ENCODE measurements around the gene GRID2. TPM values are rescaled to one million over a fixed set of nuclear protein-coding genes. Genes with fewer than 3 reads are reported as not detected.

Gene GRID2
- total RNA-seq, 2 donors from 2014 or later, result 27.3 to 40.4 TPM

DNA sequence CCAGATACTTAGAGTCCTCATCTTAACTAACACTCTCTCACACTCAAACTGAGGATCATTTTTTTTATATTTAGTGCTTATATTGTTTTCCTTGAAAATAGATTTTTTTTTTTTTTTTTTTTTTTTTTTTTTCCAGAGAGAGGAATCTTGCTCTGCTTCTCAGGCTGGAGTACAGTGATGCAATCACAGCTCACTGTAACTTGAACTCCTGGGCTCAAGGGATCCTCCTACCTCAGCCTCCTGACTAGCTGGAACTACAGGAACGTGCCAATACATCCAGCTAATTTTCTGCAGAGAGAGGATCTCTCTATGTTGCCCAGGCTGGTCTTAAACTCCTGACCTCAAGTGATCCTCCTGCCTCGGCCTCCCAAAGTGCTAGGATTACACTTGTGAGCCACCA is 874.5 kb downstream of the GRID2 start:
- Mint-ChIP-seq H3K4me1 (no peaks in the 10 kb centered on the region), H3K27ac (no peak overlapping the region), H3K27me3 (ENCODE audit: insufficient read depth) (no peaks in the 10 kb centered on the region), H3K36me3 (ENCODE audit: low read depth) (no peaks in the 10 kb centered on the region), H3K9me3 (no peaks in the 10 kb centered on the region), H3K4me3 (no peak overlapping the region)
- 89 to 100% methylated on average over 2 of the region's 2 CpGs for WGBS, 2 experiments (ENCODE audit: insufficient coverage in 1 of 2, insufficient read length in 1 of 2)
- TF ChIP-seq, protein P1, sequence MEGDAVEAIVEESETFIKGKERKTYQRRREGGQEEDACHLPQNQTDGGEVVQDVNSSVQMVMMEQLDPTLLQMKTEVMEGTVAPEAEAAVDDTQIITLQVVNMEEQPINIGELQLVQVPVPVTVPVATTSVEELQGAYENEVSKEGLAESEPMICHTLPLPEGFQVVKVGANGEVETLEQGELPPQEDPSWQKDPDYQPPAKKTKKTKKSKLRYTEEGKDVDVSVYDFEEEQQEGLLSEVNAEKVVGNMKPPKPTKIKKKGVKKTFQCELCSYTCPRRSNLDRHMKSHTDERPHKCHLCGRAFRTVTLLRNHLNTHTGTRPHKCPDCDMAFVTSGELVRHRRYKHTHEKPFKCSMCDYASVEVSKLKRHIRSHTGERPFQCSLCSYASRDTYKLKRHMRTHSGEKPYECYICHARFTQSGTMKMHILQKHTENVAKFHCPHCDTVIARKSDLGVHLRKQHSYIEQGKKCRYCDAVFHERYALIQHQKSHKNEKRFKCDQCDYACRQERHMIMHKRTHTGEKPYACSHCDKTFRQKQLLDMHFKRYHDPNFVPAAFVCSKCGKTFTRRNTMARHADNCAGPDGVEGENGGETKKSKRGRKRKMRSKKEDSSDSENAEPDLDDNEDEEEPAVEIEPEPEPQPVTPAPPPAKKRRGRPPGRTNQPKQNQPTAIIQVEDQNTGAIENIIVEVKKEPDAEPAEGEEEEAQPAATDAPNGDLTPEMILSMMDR (conservative IDR thresholded peaks at IDR 0.05), result no peak
- DNase-seq, result no peak
- no peaks in the 10 kb centered on the region for H3K27me3 ChIP-seq (ENCODE audit: control insufficient read depth, insufficient read depth, low read length, poor library complexity, severe bottlenecking)
- H3K4me3 ChIP-seq (ENCODE audit: low read length), result no peak overlapping the region
- H3K36me3 ChIP-seq (ENCODE audit: control insufficient read depth, insufficient read depth, low read length), result no peaks in the 10 kb centered on the region
- H3K9ac ChIP-seq (ENCODE audit: extremely low read depth, low read length, poor library complexity, severe bottlenecking), result no peak overlapping the region
- H3K27ac ChIP-seq (ENCODE audit: low read depth, low read length), result no peak overlapping the region
- H3K4me1 ChIP-seq (ENCODE audit: control insufficient read depth, insufficient read depth, low read length), result no peaks in the 10 kb centered on the region
- no peaks in the 10 kb centered on the region for H3K9me3 ChIP-seq (ENCODE audit: control insufficient read depth, low read length)

DNA sequence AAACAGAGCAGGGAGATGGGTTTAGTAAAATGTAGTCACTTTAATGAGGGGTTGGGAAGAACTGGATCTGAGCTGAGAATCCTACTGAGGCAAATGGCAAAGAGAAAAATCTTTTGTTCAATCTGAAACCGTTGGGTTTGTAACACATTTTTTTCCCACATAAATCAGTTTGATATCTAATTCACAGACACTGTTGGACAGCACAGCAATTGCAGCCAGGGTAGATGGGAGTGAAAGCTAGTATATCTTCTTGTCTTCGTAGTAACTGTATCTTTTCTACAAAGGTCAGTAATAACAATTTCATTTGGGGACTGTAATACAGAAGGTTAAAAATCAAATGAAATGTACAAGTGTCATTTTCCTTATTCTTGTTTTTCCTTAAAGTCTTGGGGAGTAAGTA is 875.3 kb downstream of the GRID2 start:
- no peaks in the 10 kb centered on the region for H3K9me3 Mint-ChIP-seq
- H3K4me3 Mint-ChIP-seq, result no peak overlapping the region
- no peaks in the 10 kb centered on the region for H3K4me1 Mint-ChIP-seq
- H3K36me3 Mint-ChIP-seq (ENCODE audit: low read depth), result no peaks in the 10 kb centered on the region
- H3K27me3 Mint-ChIP-seq (ENCODE audit: insufficient read depth), result no peaks in the 10 kb centered on the region
- Histone ChIP-seq H3K9ac (ENCODE audit: extremely low read depth, low read length, poor library complexity, severe bottlenecking) (no peak overlapping the region), H3K36me3 (ENCODE audit: control insufficient read depth, insufficient read depth, low read length) (no peaks in the 10 kb centered on the region), H3K4me3 (ENCODE audit: low read length) (no peak overlapping the region), H3K27me3 (ENCODE audit: control insufficient read depth, insufficient read depth, low read length, poor library complexity, severe bottlenecking) (no peaks in the 10 kb centered on the region), H3K27ac (ENCODE audit: low read depth, low read length) (no peak overlapping the region), H3K4me1 (ENCODE audit: control insufficient read depth, insufficient read depth, low read length) (no peaks in the 10 kb centered on the region), H3K9me3 (ENCODE audit: control insufficient read depth, low read length) (no peaks in the 10 kb centered on the region)
- TF ChIP-seq, protein P1 (conservative IDR thresholded peaks at IDR 0.05), result no peak
- no peak for DNase-seq
- no peak overlapping the region for H3K27ac Mint-ChIP-seq
- WGBS, 2 experiments (ENCODE audit: insufficient coverage in 1 of 2, insufficient read length in 1 of 2), result 70 to 91% methylated on average over 1 to 2 of the region's 2 CpGs

DNA sequence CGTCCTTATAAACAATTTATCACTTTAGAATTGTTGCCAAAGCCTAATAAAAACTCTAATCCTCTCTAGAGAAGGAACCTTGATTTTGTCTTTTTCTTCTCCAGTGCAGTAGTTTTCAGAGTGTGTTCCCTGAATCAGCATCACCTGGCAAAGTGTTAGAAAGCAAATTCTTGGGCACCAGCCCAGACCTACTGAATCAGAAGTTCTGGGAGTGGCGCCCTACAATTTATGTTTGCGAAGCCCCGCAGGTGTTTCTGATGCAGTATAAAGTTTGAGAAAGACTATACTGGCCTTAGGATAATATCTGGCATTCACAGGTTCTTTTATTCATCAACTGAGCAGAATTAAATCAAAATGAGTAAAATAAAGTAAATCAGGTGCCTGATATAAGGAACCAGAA is 879.0 kb downstream of the GRID2 start:
- Histone ChIP-seq H3K4me3 (ENCODE audit: low read length) (no peak overlapping the region), H3K27ac (ENCODE audit: low read depth, low read length) (no peak overlapping the region), H3K27me3 (ENCODE audit: control insufficient read depth, insufficient read depth, low read length, poor library complexity, severe bottlenecking) (no peaks in the 10 kb centered on the region), H3K4me1 (ENCODE audit: control insufficient read depth, insufficient read depth, low read length) (no peaks in the 10 kb centered on the region), H3K9ac (ENCODE audit: extremely low read depth, low read length, poor library complexity, severe bottlenecking) (no peak overlapping the region), H3K9me3 (ENCODE audit: control insufficient read depth, low read length) (no peaks in the 10 kb centered on the region), H3K36me3 (ENCODE audit: control insufficient read depth, insufficient read depth, low read length) (no peaks in the 10 kb centered on the region)
- Mint-ChIP-seq H3K4me3 (no peak overlapping the region), H3K9me3 (peaks cover 3% of the 10 kb centered on the region), H3K27ac (no peak overlapping the region), H3K27me3 (ENCODE audit: insufficient read depth) (peaks cover 1% of the 10 kb centered on the region), H3K4me1 (no peaks in the 10 kb centered on the region), H3K36me3 (ENCODE audit: low read depth) (peaks cover 2% of the 10 kb centered on the region)
- DNase-seq, result no peak
- 96 to 100% methylated on average over 1 to 4 of the region's 4 CpGs for WGBS, 2 experiments (ENCODE audit: insufficient coverage in 1 of 2, insufficient read length in 1 of 2)
- TF ChIP-seq, protein P1 (conservative IDR thresholded peaks at IDR 0.05), result no peak
